T-cell (primary cell): Measurements from ENCODE around the gene IL11. TPM values are rescaled to one million over a fixed set of nuclear protein-coding genes. Genes with fewer than 3 reads are reported as not detected.

ENCODE experiments used
- ATAC-seq, 4 experiments: fragments of 200-7000 bp in 3 of 4; fragments of 150-1000 bp in 1 of 4; cut with Tn5 transposase; replicated peaks in 1 of 4; 1 replicate in 3 of 4; 2 replicates in 1 of 4; pipeline ENCODE4 v1.10.0; 2021; ENCODE audit warnings: moderate library complexity in 3 of 4, mild to moderate bottlenecking in 2 of 4, moderate number of reproducible peaks in 1 of 4
- CTCF ChIA-PET, 2 donors: fragments of 300-600 bp; sonication (Branson Sonifier 250); formaldehyde crosslinking; loops; one replicate each; lab custom pipeline; 2022; ENCODE audit warnings: antibody characterized with exemption in 2 of 2; lab: Charles Lee
- POLR2A ChIA-PET, 2 donors: fragments of 300-600 bp; sonication (Branson Sonifier 250); formaldehyde crosslinking; loops; one replicate each; lab custom pipeline; 2022; ENCODE audit warnings: antibody characterized with exemption in 2 of 2; lab: Charles Lee
- DNase-seq, 35 experiments: peaks; one replicate each; pipeline versions ENCODE4 v3.0.0 to v3.0.0-alpha.2; 2013 to 2023
- H3K27ac ChIP-seq: one replicate; pipeline ENCODE4 v1.5.1; 2013; ENCODE audit warnings: low read length
- H3K27me3 ChIP-seq, 2 experiments: replicated peaks in 1 of 2; 1 replicate in 1 of 2; 2 replicates in 1 of 2; pipeline versions ENCODE4 v1.6.1 to v1.7.0; 2013; ENCODE audit warnings: low read length in 1 of 2, mixed read lengths in 1 of 2; ENCODE audit not compliant: control insufficient read depth in 2 of 2, insufficient read depth in 2 of 2; ENCODE audit errors: extremely low read depth in 1 of 2
- H3K36me3 ChIP-seq, 2 donors: 1 replicate in 1 of 2; 2 replicates in 1 of 2; pipeline versions ENCODE4 v1.6.1 to v1.7.0; 2013; ENCODE audit warnings: low read length in 1 of 2; ENCODE audit not compliant: control insufficient read depth in 2 of 2, insufficient read depth in 1 of 2; ENCODE audit errors: extremely low read depth in 1 of 2
- H3K4me1 ChIP-seq, 2 experiments: 1 replicate in 1 of 2; 2 replicates in 1 of 2; pipeline versions ENCODE4 v1.6.1 to v1.7.0; 2013; ENCODE audit warnings: low read length in 2 of 2, mixed read lengths in 1 of 2; ENCODE audit not compliant: insufficient read depth in 2 of 2, control insufficient read depth in 1 of 2; ENCODE audit errors: extremely low read depth in 1 of 2
- H3K4me3 ChIP-seq, 2 donors: 1 replicate in 1 of 2; 2 replicates in 1 of 2; pipeline versions ENCODE4 v1.5.1 to v1.7.0; 2013; ENCODE audit warnings: mild to moderate bottlenecking in 2 of 2, low read length in 1 of 2, moderate library complexity in 1 of 2; ENCODE audit not compliant: control insufficient read depth in 1 of 2; ENCODE audit errors: extremely low read depth in 1 of 2
- H3K9me3 ChIP-seq: 2 replicates; pipeline ENCODE4 v1.7.0; 2013
- H3K27ac Mint-ChIP-seq, 2 donors: one replicate each; pipeline ENCODE4 v1.8.0; 2020 to 2021; ENCODE audit warnings: mild to moderate bottlenecking in 2 of 2, mixed read lengths in 2 of 2
- H3K27me3 Mint-ChIP-seq, 2 donors: one replicate each; pipeline ENCODE4 v1.8.0; 2021 to 2022; ENCODE audit warnings: mixed read lengths in 2 of 2
- H3K36me3 Mint-ChIP-seq: one replicate; pipeline ENCODE4 v1.8.0; 2021; ENCODE audit warnings: mixed read lengths
- H3K4me1 Mint-ChIP-seq, 3 donors: one replicate each; pipeline ENCODE4 v1.8.0; 2020 to 2022; ENCODE audit warnings: mixed read lengths in 3 of 3, mild to moderate bottlenecking in 1 of 3
- H3K4me3 Mint-ChIP-seq, 3 donors: one replicate each; pipeline ENCODE4 v1.8.0; 2020 to 2022; ENCODE audit warnings: mild to moderate bottlenecking in 3 of 3, mixed read lengths in 3 of 3, moderate library complexity in 3 of 3
- H3K9me3 Mint-ChIP-seq, 3 donors: one replicate each; pipeline ENCODE4 v1.8.0; 2020 to 2022; ENCODE audit warnings: mixed read lengths in 3 of 3
- WGBS: methylation state at CpG from one replicate; pipeline ENCODE4 v1.1.5; 2013; ENCODE audit warnings: missing lambda C conversion rate; ENCODE audit not compliant: insufficient coverage; 5-methylcytosine and 5-hydroxymethylcytosine counted together
- total RNA-seq, 35 experiments: library from RNA in 6 of 35; stranded (reverse) in 6 of 35; fragments of 120-200 nt in 1 of 35; gene quantifications; one replicate each; pipeline versions ENCODE4 v1.2.1 to v1.2.4 and lab custom pipeline; 2013 to 2026

The IL11 gene
- total RNA-seq, 5 donors from 2014 or later (not counting 1 experiment from before 2014, with no cell fraction given): 0.53 to 0.96 TPM; not detected in 3

DNA sequence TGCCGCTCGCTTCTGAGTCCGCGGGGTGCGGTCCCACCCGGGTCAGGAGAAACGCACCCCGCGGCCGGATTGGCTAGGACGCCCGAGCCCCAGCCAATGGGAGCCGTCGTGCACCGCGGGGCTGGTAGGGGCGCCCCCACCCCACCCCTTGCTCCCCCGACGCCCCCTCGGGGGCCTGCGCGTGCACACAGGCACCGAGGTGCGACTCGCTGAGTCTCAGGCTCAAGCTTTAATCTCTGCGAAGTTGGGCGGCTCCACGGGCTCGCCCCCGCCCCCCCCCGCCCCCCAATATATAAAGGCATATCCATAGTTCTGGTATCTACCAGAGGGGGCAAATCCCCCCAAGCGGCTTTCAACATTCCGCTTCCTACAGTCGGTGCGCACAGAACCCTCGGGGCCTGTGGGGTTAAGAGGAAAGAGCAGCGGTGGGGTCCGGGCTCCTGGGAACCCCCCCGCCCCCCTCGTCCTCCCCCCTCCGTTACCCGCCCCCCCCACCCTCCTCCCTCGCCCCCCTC lies 15.5 kb downstream of the IL11 start, which contains the start of gene COX6B2:
Gene COX6B2 (minus strand): TSS at position 22 of the 515 bp plus-strand sequence. CDS start 198 bp downstream, outside the sequence.
- ChIA-PET POLR2A (no interaction called here), CTCF (no interaction called here)
- H3K4me3 ChIP-seq: peak within 1 kb of the TSS; percentile 45 to 70
- peaks cover 0 to 33% of the 10 kb centered on the region in 2 experiments for H3K4me1 ChIP-seq
- no peak for DNase-seq
- WGBS: 5% methylated on average over 14 of the region's 43 CpGs
- H3K27me3 Mint-ChIP-seq: peaks cover 31 to 47% of the 10 kb centered on the region in 2 donors
- H3K9me3 ChIP-seq: no peaks in the 10 kb centered on the region
- peak within 1 kb of the TSS; percentile 61 to 78 (median 73) for H3K4me3 Mint-ChIP-seq
- peaks cover 19 to 33% (median 20%) of the 10 kb centered on the region in 3 donors for H3K4me1 Mint-ChIP-seq
- H3K27ac Mint-ChIP-seq: no peak within 1 kb of the TSS
- peaks cover 2 to 77% of the 10 kb centered on the region in 2 experiments for H3K27me3 ChIP-seq
- H3K36me3 Mint-ChIP-seq: no peaks in the 10 kb centered on the region
- H3K36me3 ChIP-seq: no peaks in the 10 kb centered on the region
- H3K27ac ChIP-seq: no peak within 1 kb of the TSS
- H3K9me3 Mint-ChIP-seq: no peaks in the 10 kb centered on the region
- peak in 1 of 4 experiments; percentile 3 for ATAC-seq

- H3K27ac Mint-ChIP-seq: no peak overlapping the region
- peaks cover 19 to 33% (median 20%) of the 10 kb centered on the region in 3 donors for H3K4me1 Mint-ChIP-seq
- ChIA-PET CTCF (no interaction called here), POLR2A (no interaction called here)
- Histone ChIP-seq H3K4me1 (peaks cover 0 to 33% of the 10 kb centered on the region in 2 experiments), H3K36me3 (no peaks in the 10 kb centered on the region), H3K27me3 (peaks cover 2 to 77% of the 10 kb centered on the region in 2 experiments), H3K27ac (no peak overlapping the region), H3K4me3 (peak overlapping the region; percentile 45 to 70), H3K9me3 (no peaks in the 10 kb centered on the region)
- DNase-seq: peak in 34 of 35 experiments; percentile 13 to 79 (median 44)
- ATAC-seq: peak; percentile 76 to 82 (median 81)
- no peaks in the 10 kb centered on the region for H3K9me3 Mint-ChIP-seq
- H3K4me3 Mint-ChIP-seq: peak overlapping the region; percentile 61 to 78 (median 73)
- 1% methylated on average over 56 of the region's 72 CpGs for WGBS
- H3K36me3 Mint-ChIP-seq: no peaks in the 10 kb centered on the region
- H3K27me3 Mint-ChIP-seq: peaks cover 31 to 47% of the 10 kb centered on the region in 2 donors
These were observed 16.2 kb downstream of the IL11 start for GRCh38 chr19:55353803-55354697.

GRCh38 chr19:55353356-55353802 lies 16.9 kb downstream of the IL11 start:
- 6% methylated on average over 13 of the region's 24 CpGs for WGBS
- Histone ChIP-seq H3K27ac (no peak overlapping the region), H3K4me3 (peak overlapping the region; percentile 45 to 70), H3K27me3 (peaks cover 2 to 77% of the 10 kb centered on the region in 2 experiments), H3K4me1 (peaks cover 0 to 33% of the 10 kb centered on the region in 2 experiments), H3K9me3 (no peaks in the 10 kb centered on the region), H3K36me3 (no peaks in the 10 kb centered on the region)
- ATAC-seq (peak in 3 of 4 experiments; percentile 2 to 7 (median 7)), DNase-seq (peak in 1 of 35 experiments; percentile 26)
- Mint-ChIP-seq H3K4me1 (peaks cover 19 to 33% (median 20%) of the 10 kb centered on the region in 3 donors), H3K36me3 (no peaks in the 10 kb centered on the region), H3K27ac (no peak overlapping the region), H3K9me3 (no peaks in the 10 kb centered on the region), H3K4me3 (peak overlapping the region; percentile 61 to 78 (median 73)), H3K27me3 (peaks cover 31 to 47% of the 10 kb centered on the region in 2 donors)
- POLR2A ChIA-PET: no interaction called here
- CTCF ChIA-PET: no interaction called here

DNA sequence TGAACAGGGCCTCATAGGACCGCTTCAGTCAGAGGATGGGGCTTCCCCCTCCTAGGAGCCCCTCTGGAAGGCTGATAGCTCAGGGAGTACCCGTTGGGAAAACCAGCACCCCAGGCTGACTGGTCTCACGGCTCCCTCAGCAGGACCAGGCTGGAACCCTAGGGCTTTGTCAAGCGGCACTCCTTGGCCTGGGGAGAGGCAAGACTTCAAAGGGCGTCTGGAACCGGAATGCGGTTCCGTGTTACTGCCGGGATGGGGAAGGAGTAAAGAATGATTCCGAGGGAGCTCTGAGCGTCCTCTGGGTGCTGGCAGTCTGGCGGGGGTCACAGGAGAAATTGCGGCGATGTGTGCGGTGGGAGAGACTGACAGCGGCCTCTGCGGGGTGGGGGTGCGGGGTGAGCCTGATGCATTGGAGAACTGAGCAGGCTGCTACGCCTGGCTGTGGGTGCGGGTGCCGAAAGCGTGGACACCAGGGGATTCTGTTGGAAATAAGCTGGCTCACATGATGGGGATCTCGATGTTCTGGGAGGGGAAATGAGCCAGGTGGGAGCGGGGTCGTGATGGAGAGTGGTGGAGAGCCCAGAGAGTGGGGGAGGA lies 17.6 kb downstream of the IL11 start:
- Histone ChIP-seq H3K27me3 (peaks cover 2 to 74% of the 10 kb centered on the region in 2 experiments), H3K36me3 (no peaks in the 10 kb centered on the region), H3K4me3 (no peak overlapping the region), H3K4me1 (peaks cover 0 to 33% of the 10 kb centered on the region in 2 experiments), H3K9me3 (no peaks in the 10 kb centered on the region), H3K27ac (no peak overlapping the region)
- ChIA-PET CTCF (no interaction called here), POLR2A (no interaction called here)
- DNase-seq (no peak), ATAC-seq (no peak)
- H3K4me1 Mint-ChIP-seq: peaks cover 19 to 33% (median 20%) of the 10 kb centered on the region in 3 donors
- H3K27me3 Mint-ChIP-seq: peaks cover 31 to 45% of the 10 kb centered on the region in 2 donors
- 74% methylated on average over 25 of the region's 25 CpGs for WGBS
- H3K9me3 Mint-ChIP-seq: no peaks in the 10 kb centered on the region
- H3K27ac Mint-ChIP-seq: no peak overlapping the region
- H3K4me3 Mint-ChIP-seq: peak overlapping the region in 2 of 3 donors; percentile 34 to 78
- H3K36me3 Mint-ChIP-seq: no peaks in the 10 kb centered on the region

- Histone ChIP-seq H3K9me3 (no peaks in the 10 kb centered on the region), H3K27me3 (peaks cover 2 to 69% of the 10 kb centered on the region in 2 experiments), H3K4me1 (peaks cover 0 to 33% of the 10 kb centered on the region in 2 experiments), H3K4me3 (no peak overlapping the region), H3K36me3 (no peaks in the 10 kb centered on the region), H3K27ac (no peak overlapping the region)
- Mint-ChIP-seq H3K4me1 (peaks cover 19 to 33% (median 20%) of the 10 kb centered on the region in 3 donors), H3K9me3 (no peaks in the 10 kb centered on the region), H3K36me3 (no peaks in the 10 kb centered on the region), H3K27ac (no peak overlapping the region), H3K27me3 (peaks cover 26 to 39% of the 10 kb centered on the region in 2 donors), H3K4me3 (peak overlapping the region in 1 of 3 donors; percentile 78)
- ChIA-PET CTCF (no interaction called here), POLR2A (no interaction called here)
- DNase-seq: no peak
- WGBS: 21% methylated on average over 4 of the region's 6 CpGs
- no peak for ATAC-seq
These were observed 18.2 kb downstream of the IL11 start for GRCh38 chr19:55352040-55352439.
